Activated CD4-positive, alpha-beta T cell treated with anti-CD3 and anti-CD28 coated beads, Interleukin-2, amount 50 U/mL, for 48 hours (primary cell): Measurements from ENCODE around the gene ANKRD26.
A peak's percentile ranks its signal among the peaks of the same experiment; 100 is the strongest.

Experiments
- DNase-seq, 2 experiments: peaks; one replicate each; pipeline ENCODE4 v3.0.0-alpha.2; 2020

The ANKRD26 gene

GRCh38 chr10:27019827-27020226, 80.5 kb downstream of the ANKRD26 start:
- no peak for DNase-seq

- no peak for DNase-seq
Measured at GRCh38 chr10:26997610-26998009, 102.7 kb downstream of the ANKRD26 start.

GRCh38 chr10:26994743-26995142, 105.6 kb downstream of the ANKRD26 start:
- no peak for DNase-seq

- no peak for DNase-seq
Measured at GRCh38 chr10:26987851-26988250, 112.4 kb downstream of the ANKRD26 start.

- no peak for DNase-seq
Measured at GRCh38 chr10:26983156-26983555, 117.1 kb downstream of the ANKRD26 start.

GRCh38 chr10:26982058-26982457, 118.2 kb downstream of the ANKRD26 start:
- DNase-seq: no peak

GRCh38 chr10:26981232-26981824, 119.0 kb downstream of the ANKRD26 start:
- no peak for DNase-seq

GRCh38 chr10:26978519-26978918, 121.8 kb downstream of the ANKRD26 start:
- DNase-seq: no peak

- DNase-seq: no peak
Measured at GRCh38 chr10:26977635-26978034, 122.7 kb downstream of the ANKRD26 start.

GRCh38 chr10:26970667-26971066, 129.6 kb downstream of the ANKRD26 start:
- no peak for DNase-seq

- DNase-seq: peak; percentile 7 to 26
Measured at GRCh38 chr10:26969145-26969926, 131.0 kb downstream of the ANKRD26 start.

GRCh38 chr10:26962835-26963234, 137.5 kb downstream of the ANKRD26 start:
- no peak for DNase-seq

GRCh38 chr10:26960308-26960707, 140.0 kb downstream of the ANKRD26 start:
- no peak for DNase-seq

GRCh38 chr10:26959841-26960240, 140.5 kb downstream of the ANKRD26 start:
- no peak for DNase-seq
